Stomach (tissue), 4 donors: ENCODE measurements around the gene ABCD3.

Experiments used
- POLR2A ChIP-seq, 4 donors: fragments of 450-650 bp; IDR thresholded peaks; one replicate each; pipeline ENCODE4 v1.6.1; 2016; ENCODE audit warnings: antibody characterized with exemption in 4 of 4, control low read depth in 2 of 4, mild to moderate bottlenecking in 1 of 4, moderate library complexity in 1 of 4
- POLR2AphosphoS5 ChIP-seq, 3 donors: sonication (generic); formaldehyde crosslinking; IDR thresholded peaks; one replicate each; pipeline ENCODE4 v1.6.1; 2016; ENCODE audit warnings: antibody characterized with exemption in 3 of 3
- TF ChIP-seq, protein P1 (sequence below), 7 experiments: fragments of 450-650 bp in 4 of 7; fragments of 200-600 bp in 3 of 7; sonication (generic) in 3 of 7; IDR thresholded peaks; one replicate each; pipeline ENCODE4 v1.5.1; 2016 to 2019; ENCODE audit warnings: antibody characterized with exemption in 7 of 7, control low read depth in 2 of 7, mild to moderate bottlenecking in 1 of 7

DNA sequence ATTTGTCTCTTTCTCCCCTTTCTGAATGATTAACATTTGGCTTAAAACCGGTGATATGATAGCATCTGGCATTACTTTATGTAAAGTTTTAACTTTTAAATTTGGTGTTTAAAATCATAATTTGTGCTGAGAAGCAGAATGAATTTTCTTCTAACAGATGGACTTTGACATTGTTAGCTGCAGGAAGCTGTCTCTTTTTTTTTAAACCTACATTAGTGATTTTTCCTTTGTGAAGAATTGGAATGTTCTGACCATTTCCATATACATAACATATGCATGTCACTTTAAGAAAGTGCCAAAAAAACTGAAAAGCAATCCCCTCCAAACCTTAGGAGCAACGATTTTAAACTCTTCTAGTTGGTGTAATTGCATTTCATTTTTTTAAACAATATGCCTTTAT, 101.2 kb downstream of the ABCD3 start:
- TF ChIP-seq POLR2A (IDR thresholded peaks at IDR 0.05) (no peak), POLR2AphosphoS5 (IDR thresholded peaks at IDR 0.05) (no peak)
- TF ChIP-seq, protein P1, sequence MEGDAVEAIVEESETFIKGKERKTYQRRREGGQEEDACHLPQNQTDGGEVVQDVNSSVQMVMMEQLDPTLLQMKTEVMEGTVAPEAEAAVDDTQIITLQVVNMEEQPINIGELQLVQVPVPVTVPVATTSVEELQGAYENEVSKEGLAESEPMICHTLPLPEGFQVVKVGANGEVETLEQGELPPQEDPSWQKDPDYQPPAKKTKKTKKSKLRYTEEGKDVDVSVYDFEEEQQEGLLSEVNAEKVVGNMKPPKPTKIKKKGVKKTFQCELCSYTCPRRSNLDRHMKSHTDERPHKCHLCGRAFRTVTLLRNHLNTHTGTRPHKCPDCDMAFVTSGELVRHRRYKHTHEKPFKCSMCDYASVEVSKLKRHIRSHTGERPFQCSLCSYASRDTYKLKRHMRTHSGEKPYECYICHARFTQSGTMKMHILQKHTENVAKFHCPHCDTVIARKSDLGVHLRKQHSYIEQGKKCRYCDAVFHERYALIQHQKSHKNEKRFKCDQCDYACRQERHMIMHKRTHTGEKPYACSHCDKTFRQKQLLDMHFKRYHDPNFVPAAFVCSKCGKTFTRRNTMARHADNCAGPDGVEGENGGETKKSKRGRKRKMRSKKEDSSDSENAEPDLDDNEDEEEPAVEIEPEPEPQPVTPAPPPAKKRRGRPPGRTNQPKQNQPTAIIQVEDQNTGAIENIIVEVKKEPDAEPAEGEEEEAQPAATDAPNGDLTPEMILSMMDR (IDR thresholded peaks at IDR 0.05), result no peak
